Measurements from ENCODE around the gene SETD6.
"Not testable (repeated sequence)": the region's sequence is repeated elsewhere in the genome, so short reads cannot be mapped to it uniquely, and the experiment has no call there.

Gene SETD6

GRCh38 chr16:58515125-58515870 lies at the start of gene SETD6:
Gene SETD6 (plus strand): TSS chr16:58515517. CDS start chr16:58515538, 21 bp downstream.
- in situ Hi-C loops (cut with MboI; ENCODE audit: low sequenced_read_pairs) = no loop called here

GRCh38 chr16:58465817-58466216 lies 49.5 kb upstream of the SETD6 start:
- in situ Hi-C loops (cut with MboI; ENCODE audit: low sequenced_read_pairs) = no loop called here

- in situ Hi-C loops (cut with MboI; ENCODE audit: low sequenced_read_pairs) = no loop called here
Measured at GRCh38 chr16:58466396-58466795, 48.9 kb upstream of the SETD6 start.

- in situ Hi-C loops (cut with MboI; ENCODE audit: low sequenced_read_pairs) = no loop called here
Measured at GRCh38 chr16:58467905-58468304, 47.4 kb upstream of the SETD6 start.

- in situ Hi-C loops (cut with MboI; ENCODE audit: low sequenced_read_pairs) = no loop called here
Measured at GRCh38 chr16:58471209-58471975, 43.9 kb upstream of the SETD6 start.

- in situ Hi-C loops (cut with MboI; ENCODE audit: low sequenced_read_pairs) = no loop called here
Measured at GRCh38 chr16:58472266-58472665, 43.1 kb upstream of the SETD6 start.

GRCh38 chr16:58472827-58473226 lies 42.5 kb upstream of the SETD6 start:
- in situ Hi-C loops (cut with MboI; ENCODE audit: low sequenced_read_pairs) = no loop called here

GRCh38 chr16:58474296-58474695 lies 41.0 kb upstream of the SETD6 start:
- in situ Hi-C loops (cut with MboI; ENCODE audit: low sequenced_read_pairs) = no loop called here

- in situ Hi-C loops (cut with MboI; ENCODE audit: low sequenced_read_pairs) = no loop called here
Measured at GRCh38 chr16:58475091-58475619, 40.2 kb upstream of the SETD6 start.

- in situ Hi-C loops (cut with MboI; ENCODE audit: low sequenced_read_pairs) = no loop called here
Measured at GRCh38 chr16:58476791-58477190, 38.5 kb upstream of the SETD6 start.

- in situ Hi-C loops (cut with MboI; ENCODE audit: low sequenced_read_pairs) = no loop called here
Measured at GRCh38 chr16:58478427-58478826, 36.9 kb upstream of the SETD6 start.

GRCh38 chr16:58481226-58481869 lies 34.0 kb upstream of the SETD6 start:
- in situ Hi-C loops (cut with MboI; ENCODE audit: low sequenced_read_pairs) = loop anchor here (10.0 kb wide), 1 partner anchor 147 kb away; no protein-coding TSS in a partner anchor

GRCh38 chr16:58481931-58482330 lies 33.4 kb upstream of the SETD6 start:
- in situ Hi-C loops (cut with MboI; ENCODE audit: low sequenced_read_pairs) = loop anchor here (10.0 kb wide), 1 partner anchor 147 kb away; no protein-coding TSS in a partner anchor

- in situ Hi-C loops (cut with MboI; ENCODE audit: low sequenced_read_pairs) = loop anchor here (10.0 kb wide), 1 partner anchor 151 kb away; no protein-coding TSS in a partner anchor
Measured at GRCh38 chr16:58485184-58485887, 30.0 kb upstream of the SETD6 start.

- in situ Hi-C loops (cut with MboI; ENCODE audit: low sequenced_read_pairs) = loop anchor here (10.0 kb wide), 1 partner anchor 153 kb away; no protein-coding TSS in a partner anchor
Measured at GRCh38 chr16:58487566-58488351, 27.6 kb upstream of the SETD6 start.

- in situ Hi-C loops (cut with MboI; ENCODE audit: low sequenced_read_pairs) = loop anchor here (10.0 kb wide), 1 partner anchor 154 kb away; no protein-coding TSS in a partner anchor
Measured at GRCh38 chr16:58488531-58488930, 26.8 kb upstream of the SETD6 start.

GRCh38 chr16:58490065-58490464 lies 25.3 kb upstream of the SETD6 start:
- in situ Hi-C loops (cut with MboI; ENCODE audit: low sequenced_read_pairs) = no loop called here

- in situ Hi-C loops (cut with MboI; ENCODE audit: low sequenced_read_pairs) = not testable (repeated sequence)
Measured at GRCh38 chr16:58490539-58490938, 24.8 kb upstream of the SETD6 start.

- in situ Hi-C loops (cut with MboI; ENCODE audit: low sequenced_read_pairs) = no loop called here
Measured at GRCh38 chr16:58492066-58492465, 23.3 kb upstream of the SETD6 start.

GRCh38 chr16:58492735-58493134 lies 22.6 kb upstream of the SETD6 start:
- in situ Hi-C loops (cut with MboI; ENCODE audit: low sequenced_read_pairs) = no loop called here

Data from HL-60/S4 treated with phorbol 12-myristate 13-acetate at 8.2 ng/mL for 4 days and 3 days (cell line).